GM21529 (cell line): ENCODE data around the gene WSCD2.
"Not testable (repeated sequence)": the region's sequence is repeated elsewhere in the genome, so short reads cannot be mapped to it uniquely, and the experiment has no call there.

Source experiments
- ATAC-seq: cut with Tn5 transposase; IDR thresholded peaks from one replicate; pipeline ENCODE4 v1.9.1; 2021; ENCODE audit not compliant: unreplicated experiment

WSCD2 gene

DNA sequence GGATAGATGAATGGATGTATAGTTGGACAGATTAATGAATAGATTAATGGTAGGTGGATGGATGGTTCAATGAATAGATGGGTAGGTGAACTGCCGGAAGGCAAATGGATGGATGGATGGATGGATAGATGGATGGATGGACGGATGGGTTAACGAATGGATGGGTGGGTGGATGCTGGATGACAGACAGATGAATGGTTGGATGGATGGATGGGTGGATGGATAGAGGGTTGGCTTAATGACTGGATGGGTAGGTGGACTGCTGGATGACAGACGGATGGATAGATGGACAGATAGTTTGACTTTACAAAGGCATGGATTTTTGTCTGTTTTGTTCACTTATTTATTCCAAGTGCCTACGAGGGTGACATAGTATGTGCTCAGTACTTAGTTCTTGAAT lies 64.4 kb downstream of the WSCD2 start:
- no peak for ATAC-seq

DNA sequence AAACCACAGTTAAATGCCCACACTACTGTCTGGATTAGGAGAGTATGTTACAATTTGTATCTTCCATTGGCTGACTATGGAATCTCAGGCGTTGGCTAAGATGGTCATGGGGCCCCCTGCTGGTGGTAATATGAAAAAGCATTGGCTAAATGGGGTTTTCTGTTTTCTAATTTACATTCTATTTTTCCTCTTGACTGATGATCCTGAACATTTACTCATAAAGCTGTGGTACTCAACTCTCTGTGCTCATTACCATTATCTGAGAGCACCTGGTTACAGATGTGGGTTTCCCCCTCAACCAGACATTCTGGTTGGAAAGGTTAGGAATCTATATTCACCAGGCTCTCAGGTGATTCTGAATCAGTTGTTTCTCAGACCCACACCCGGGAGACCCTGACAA lies 64.8 kb downstream of the WSCD2 start:
- ATAC-seq: no peak

DNA sequence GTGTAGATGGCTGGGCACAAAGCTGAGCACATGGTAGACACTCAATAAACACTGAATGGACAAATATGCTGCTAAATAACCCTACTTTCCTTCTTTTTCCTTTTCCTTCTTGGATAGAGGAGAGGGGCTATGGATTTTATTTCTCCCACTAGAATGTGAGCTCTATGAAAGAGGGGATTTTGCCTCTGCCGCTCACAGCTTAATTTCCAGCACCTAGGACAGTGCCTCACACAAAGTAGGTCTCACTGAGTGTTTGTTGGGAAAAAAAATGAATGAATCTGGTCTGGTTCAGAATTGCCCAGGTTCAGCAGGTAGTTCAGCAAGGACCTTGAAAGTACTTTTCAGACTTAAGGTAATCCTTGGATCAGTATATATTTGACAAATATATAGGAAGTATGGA lies 65.5 kb downstream of the WSCD2 start:
- ATAC-seq: no peak

DNA sequence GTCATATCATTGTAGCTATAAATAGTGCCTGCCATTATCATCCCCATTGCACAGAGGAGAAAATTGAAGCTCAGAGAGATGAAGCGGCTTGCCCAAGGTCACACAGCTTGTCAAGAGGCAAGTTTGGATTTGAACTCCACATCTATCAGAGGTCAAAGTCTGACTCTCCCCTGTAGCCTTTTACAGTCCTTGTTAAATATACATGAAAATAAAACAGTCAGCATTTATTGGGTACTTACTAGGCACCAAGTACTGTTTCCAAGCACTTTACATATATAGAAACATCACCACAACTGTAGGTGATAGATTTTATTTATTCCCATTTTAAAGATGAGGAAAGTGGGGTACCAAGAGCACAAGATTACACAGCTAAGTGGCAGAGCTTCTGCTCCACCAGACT lies 67.2 kb downstream of the WSCD2 start:
- no peak for ATAC-seq

DNA sequence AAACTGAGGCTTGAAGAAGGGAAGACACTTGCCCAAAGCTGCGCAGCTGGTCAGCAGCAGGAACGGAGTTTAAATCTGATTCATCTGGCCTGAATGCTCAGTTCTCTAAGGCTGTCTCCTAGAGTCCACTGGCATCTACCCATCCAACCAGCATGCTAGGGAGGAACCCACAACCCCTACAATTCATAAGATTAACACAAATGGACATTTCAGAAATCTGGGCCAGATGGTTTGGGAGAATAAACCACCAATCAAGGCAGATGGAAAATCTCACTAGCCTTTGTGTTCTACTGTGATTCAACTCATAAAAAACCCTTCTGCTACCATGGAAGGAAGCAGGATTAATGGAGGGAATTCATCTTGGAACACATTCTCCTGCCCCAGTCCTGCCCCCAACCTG lies 67.8 kb downstream of the WSCD2 start:
- ATAC-seq: no peak

DNA sequence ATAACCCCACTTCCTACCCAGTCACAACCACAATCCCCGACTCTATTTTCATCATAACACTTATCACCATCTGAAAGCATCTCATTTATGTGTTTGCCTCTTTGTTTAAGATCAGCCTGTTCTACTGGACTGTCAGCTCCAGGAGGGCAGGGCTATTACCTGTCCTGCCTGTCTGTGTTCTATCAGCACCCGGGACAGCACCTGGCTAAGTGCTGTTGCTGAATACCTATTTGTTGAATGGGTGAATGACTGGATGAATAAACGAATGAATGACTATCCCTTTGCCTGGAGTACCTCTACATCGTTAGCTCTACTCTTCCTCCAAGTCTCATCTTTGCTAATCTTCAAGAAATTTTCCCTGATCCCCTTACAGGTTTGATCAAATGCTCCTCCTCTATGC lies 69.0 kb downstream of the WSCD2 start:
- no peak for ATAC-seq

DNA sequence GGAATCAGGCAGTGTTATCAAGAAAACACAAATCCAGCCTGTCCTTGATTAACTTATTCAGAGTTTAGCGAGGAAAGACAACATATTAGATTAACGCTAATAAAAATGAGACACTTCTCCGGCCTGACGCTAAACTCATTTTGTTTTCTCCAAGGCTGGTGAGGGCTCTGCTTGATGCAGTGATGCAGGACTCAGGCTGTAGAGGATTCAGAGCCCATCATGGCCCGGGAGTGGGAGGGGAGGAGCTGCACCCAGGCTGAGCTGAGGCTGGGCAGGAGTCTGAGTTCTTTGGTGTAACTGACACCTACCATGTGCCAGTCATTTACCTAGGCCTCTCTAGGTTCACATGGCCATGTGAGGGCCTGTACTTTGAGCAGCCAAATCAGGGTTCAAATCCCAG lies 70.0 kb downstream of the WSCD2 start:
- no peak for ATAC-seq

DNA sequence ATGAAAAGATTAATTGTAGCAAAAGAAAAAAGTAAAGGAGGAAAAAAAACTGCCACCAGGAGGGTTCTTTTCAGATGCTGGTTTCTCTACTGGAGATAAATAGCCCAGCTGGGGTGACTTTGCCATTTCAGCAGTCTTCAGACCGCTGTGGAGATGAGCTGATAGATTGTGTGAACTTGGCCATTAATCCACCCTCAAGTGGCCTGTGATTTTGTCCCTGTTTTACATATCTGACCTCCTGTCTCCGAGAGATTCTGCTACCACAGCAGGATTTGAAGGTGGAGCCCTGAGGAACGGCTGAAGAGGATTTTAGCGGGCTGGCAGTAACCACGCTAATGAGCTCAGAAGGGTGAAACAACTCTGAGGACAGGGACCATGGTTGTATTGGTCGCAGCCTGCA lies 72.7 kb downstream of the WSCD2 start:
- ATAC-seq: no peak

DNA sequence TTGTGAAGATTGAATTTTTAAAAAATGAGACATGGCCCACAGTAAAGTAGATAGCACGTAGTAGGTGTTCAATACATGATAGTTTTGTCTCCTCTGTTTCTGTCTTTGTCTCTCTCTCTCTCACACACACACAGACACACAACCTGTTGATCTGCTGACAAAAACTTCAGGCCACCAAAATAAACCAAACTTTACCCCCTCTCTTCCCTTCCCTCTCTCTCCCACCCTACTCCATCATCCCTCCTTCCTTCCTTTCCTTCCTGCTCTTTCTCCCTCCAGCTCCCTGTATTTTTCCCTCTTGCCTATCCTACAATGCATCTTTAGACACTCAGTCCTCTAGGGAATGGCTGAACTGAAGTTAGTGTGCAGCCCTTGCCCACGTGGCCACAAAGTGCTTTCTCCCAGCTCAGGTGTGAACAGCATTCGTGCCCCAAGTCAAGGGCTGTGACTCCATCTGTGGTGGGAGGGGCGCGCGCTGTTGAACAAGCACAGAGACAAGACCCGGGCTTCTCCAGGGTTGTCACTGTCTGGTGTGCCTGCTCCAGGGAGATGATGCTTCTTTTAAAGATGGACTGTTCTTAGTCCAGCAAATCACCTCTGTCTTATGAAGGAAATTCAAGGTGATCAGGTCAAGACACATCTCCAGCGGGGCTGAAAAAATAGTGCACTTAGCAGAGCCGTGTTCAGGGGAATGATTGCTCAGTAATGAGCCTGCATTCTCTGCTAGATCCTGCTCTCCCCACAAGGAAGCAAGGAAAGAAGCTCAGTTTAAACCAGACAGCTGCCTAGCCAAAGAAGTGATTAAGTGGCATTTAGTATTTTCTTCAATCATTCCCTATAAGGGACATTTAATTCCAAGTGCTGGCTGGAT lies 75.3 kb downstream of the WSCD2 start:
- no peak for ATAC-seq

DNA sequence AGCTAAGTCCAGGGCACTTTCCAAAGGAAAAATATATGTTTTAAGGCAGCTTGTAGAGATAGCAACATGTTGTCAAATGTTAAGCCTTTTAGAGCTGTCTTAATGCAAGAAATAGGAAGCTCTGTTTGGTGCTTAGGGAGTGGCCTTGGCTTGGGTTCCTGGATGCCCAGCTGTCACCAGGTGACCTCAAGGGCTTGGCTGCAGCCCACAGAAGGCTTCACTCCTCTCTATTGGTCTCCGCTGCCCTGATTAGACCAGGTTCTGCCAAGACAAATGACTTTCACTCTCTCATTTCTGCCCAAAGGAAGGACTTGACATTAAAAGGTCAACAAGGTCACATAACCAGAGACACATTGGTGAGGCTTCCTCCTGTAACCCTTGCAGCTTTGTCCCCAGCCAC lies 76.8 kb downstream of the WSCD2 start:
- ATAC-seq: no peak

DNA sequence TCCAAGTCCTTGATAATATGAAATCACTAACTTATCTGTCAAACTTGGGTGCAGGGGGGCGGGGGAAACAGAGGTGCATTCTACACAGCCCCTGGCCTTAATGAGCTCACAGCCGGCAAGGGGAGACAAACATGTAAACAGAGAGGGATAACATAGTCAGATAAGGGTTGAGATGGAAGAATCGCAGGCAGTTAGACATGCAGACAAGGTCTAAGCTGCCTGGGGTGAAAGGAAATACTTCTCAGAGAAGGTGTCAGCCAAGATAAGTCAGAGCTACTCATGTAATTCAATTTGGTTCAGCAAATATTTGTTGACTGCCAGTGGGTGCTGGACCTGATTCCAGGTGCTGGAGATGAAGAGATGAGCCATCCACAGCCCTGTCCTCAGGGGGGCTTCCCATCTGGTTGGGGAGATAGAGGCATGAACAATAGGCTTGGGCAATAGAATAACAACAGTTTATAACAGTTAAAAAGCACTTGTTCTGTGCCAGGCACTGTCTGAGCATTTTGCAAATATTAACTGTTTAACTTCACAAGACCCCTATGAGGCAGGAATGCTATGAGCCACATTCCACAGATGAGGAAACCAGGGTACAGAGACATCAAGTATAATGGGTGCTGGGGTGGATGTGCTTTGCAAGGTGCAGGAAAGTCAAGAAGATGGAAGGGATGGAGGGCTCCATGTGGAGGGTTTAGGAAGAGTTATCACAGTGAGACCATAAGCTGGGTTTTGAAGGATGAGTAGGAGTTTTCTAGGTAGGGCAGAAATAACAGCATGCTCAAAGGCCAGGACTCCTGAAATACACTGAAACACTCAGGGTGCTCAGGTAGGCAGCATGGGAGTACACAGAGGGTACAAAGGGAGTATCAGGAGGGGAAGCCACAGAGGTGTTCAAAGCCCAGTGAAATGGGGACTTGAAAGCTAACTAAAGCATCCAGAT lies 79.0 kb downstream of the WSCD2 start:
- no peak for ATAC-seq

DNA sequence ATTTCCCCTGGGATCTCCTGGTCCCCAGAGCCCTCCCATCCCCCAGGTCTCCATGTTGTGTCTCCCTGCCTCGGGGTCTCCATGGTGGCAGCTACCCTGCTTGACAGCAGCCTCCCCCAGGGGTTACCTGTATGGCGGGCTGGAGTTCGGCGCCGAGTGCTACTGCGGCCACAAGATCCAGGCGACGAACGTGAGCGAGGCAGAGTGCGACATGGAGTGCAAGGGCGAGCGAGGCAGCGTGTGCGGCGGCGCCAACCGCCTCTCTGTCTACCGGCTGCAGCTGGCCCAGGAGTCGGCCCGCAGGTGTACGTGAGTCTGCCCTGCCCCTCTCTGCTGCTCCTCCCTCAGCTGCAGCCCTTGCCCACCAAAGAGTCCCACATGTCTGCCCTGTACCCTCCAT lies 80.9 kb downstream of the WSCD2 start:
- no peak for ATAC-seq

DNA sequence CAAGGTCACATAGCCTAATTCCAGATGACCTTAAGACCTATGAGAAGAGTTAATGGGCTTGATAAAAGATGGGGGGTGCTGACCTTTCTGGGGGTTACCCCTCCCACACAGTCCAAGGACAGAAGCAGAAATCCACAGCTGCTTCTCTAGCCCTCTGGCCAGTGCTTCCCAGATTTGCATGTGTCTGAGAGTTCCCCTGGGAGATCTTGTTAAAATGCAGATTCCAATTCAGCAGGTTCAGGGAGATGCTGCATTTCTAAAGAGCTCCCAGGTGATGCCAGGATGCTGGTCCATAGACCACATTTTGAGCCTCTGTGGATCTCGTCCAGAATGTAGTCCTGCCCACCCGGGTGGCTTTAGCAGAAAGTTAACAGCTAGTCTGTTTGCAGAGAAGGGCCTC lies 82.1 kb downstream of the WSCD2 start:
- ATAC-seq: no peak

DNA sequence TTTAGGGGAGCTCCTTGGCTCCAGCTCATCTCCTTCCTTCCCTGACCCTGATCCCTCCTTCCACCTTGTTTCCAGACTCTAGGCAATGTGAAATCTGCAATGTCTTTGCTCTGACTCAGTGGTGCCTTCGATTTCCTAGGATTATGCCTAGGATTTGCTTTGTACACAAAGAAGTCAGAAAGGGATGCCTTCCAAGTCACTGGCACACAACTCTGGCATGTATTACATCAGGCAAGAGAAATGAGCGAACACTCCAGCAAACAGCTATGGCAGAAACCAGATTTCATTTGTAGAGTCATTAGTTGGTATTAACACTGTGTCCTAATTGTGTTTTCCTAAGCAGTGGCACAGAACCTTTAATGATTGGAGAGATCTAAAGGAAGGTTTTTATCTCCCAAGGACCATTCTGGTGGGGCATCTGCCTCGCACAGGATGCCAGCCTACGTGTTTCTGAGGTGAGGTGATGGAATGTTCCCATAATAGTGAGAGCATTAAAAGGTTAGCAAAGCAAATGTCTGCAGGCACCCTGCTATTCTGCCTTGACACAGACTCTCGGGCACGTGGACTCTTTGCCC lies 84.9 kb downstream of the WSCD2 start:
- no peak for ATAC-seq

DNA sequence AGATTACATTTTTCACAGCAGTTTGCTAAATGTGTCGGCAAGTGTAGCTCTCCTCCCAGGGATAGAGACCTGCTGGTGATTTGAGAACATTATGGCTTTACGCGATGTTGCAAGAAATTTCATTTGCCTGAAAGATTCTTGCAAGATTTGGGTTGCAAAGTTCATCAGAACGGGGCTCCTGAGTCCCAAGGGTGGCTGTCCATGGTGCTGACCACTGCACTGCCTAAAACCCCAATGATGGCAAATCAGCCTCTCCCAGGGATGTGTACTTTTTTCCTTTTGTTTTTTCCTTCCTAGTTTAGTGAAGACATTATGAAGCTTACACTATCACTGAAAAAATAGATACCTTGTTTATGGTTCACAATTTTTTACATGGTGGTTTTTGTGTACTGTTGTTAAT lies 85.4 kb downstream of the WSCD2 start:
- ATAC-seq: no peak

DNA sequence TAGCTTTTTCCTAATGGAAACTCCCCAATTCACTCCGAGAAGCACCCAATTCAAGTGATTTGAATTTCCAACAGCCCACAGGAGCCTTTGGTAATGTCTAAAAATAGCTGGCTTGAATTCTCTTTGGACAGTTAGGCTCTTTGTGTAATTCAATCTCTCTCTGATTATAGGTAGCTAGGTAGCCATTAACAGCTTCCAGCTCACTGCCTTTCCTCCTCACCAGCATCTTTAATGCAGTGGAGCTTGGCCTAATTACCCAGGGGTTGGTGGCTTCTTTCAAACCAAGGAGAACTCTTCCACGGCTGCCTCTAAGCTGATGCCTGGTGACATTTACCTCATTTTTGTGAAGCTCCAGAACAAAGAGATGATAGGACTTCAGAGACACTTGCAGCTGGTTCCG lies 86.4 kb downstream of the WSCD2 start:
- no peak for ATAC-seq

DNA sequence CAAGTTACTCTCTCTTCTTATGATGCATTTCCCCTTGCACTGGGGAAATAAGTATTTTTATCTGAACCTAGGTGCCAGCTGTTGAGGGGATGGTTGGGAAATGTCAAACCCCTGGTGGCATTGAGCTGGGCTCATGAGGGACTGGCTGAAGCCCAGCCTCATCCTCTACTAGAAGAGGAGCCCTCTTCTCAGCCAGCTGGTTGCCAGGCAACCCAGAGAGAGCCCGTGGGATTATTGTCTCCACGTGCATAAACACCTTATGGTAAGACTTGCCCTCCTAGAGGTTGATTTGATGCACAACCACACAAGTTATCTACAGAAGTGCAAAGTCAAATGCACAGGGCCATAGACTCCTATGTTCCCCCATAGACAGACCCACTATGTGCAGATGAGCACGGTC lies 89.8 kb downstream of the WSCD2 start:
- ATAC-seq: no peak

DNA sequence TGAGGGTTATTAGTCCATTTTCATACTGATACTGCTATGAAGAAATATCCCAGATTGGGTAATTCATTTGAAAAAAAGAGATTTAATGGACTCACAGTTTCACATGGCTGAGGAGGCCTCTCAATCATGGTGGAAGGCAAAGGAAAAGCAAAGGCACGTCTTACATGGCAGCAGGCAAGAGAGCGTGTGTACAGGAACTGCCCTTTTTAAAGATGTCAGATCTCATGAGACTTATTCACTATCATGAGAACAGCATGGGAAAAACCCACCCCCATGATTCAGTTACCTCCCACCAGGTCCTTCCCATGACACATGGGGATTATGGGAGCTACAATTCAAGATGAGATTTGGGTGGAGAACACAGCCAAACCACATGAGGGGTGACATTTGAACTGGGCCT lies 96.0 kb downstream of the WSCD2 start:
- not testable (repeated sequence) for ATAC-seq

DNA sequence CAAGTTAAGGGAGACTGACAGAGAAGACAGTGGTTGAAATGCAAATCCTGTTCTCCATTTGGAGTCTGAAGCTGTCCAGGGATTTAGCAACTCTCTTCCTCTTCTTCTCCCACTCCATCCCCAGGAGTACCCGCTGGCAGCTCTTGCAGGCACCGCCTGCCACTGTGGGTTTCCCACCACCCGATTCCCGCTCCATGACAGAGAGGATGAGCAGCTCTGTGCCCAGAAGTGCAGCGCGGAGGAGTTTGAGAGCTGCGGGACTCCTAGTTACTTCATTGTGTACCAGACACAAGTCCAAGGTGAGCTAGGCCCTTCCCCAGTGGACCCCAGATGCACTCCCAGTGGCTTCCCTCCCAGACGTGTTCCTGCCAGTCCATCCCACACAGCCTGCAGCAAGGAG lies 97.8 kb downstream of the WSCD2 start:
- ATAC-seq: no peak

DNA sequence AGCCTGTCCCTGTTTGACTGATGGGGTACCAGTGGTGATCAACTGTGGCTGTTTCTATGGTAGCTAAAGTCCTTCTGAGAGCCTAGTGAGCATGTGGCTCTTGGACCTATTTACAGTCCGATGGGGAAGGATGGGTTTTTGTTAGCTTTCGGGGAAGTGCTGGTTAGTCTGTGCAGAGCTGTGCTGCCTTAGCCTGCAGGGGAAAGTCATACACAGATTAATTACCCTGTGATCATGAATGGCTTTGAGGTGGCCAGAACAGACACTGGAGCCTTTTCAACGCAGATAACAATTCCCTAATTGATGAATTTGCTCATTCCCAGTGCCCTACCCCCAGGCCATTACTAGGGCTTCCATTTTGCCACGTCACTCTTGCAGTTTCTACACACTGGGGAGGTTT lies 99.7 kb downstream of the WSCD2 start:
- no peak for ATAC-seq

DNA sequence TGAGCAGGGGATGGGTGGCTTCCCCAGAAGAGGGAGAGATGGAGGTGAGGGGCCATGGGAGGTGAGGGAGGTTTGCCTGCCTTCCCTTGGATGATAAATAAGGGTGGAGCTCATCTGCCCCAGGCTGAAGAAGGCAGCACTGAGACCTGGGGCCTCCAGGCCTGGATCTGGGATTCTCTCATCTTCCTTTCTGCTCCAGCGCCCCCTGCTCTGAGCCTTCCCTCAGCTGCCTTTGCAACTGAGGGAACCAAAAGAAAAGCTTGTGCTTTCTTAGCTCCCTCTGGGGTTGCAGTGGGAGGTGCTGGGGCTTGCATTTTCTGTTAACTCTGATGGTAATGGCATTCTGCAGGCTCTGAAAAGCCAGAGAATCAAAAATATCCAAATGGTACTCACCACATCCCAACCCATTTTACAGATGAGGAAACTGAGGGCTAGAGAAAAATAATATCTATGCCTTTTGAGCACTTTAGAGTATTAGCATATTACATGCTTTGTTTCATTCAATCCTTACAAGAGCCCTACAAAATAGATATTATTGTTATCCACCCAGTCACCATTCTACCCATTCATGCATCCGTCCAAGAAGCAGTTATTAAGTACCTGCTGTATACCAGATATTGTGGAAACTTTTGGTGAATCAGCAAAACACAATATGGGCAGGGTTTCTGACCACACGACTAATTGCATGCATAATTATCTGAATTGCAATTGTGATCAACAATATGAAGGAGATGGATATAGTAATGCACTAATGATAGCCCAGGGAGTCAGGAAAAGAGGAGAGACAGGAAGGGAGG lies 102.2 kb downstream of the WSCD2 start:
- ATAC-seq: no peak
